ENCODE measurements around the gene HOXB1.
"Not testable (repeated sequence)": the region's sequence is repeated elsewhere in the genome, so short reads cannot be mapped to it uniquely, and the experiment has no call there.

The HOXB1 gene

DNA sequence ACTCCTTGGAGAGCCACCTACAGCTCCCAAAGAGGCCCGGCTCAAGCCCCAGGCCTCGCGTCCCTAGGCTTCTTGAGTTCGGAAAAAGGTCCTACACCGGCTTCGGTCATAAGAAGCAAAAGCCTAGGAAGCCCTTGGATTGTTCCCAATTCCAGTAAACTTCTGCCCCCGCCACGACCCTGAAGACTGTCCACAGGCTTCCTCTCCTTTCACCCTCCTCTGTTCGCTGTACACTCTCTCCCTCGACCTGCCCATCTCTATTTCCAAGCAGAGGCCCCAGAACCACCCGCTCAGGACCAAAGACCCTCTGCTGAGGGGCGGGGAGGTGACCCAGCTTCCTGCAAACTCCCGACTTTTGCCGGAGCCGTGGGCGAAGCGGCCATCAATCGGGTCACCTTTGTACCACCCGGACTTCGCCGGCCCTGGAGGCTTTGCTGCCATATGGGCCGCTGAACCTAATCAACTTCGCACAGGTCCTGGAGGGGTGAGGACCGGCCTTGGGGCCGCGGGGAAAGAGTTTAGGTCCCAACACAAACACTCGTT lies 11.4 kb upstream of the HOXB1 start:
- peak; percentile 28 for DNase-seq

GRCh38 chr17:48541577-48542113 lies 10.8 kb upstream of the HOXB1 start:
- DNase-seq, result peak; percentile 44

GRCh38 chr17:48541036-48541576 lies 10.3 kb upstream of the HOXB1 start:
- DNase-seq, result peak; percentile 7

DNA sequence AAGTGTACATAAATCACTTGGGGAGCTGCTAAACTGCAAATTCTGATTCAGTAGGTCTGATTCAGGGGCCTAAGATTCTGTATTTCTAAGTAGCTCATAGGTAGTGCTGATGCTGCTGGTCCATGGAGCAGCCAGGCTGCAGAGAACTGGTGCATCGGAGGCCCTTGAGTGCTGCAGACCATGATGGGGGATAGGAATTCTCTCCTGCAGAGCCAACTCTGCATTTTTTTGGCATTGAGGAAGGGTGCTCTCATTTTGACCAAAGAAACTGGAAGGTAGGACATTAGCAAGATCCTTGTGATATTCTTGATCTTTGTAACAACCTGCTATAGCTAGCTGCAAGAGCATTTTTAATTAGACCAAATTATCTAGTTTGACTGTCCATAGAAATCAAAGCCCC lies 9.4 kb upstream of the HOXB1 start:
- DNase-seq, result no peak

- no peak for DNase-seq
Measured at GRCh38 chr17:48539177-48539576, 8.4 kb upstream of the HOXB1 start.

DNA sequence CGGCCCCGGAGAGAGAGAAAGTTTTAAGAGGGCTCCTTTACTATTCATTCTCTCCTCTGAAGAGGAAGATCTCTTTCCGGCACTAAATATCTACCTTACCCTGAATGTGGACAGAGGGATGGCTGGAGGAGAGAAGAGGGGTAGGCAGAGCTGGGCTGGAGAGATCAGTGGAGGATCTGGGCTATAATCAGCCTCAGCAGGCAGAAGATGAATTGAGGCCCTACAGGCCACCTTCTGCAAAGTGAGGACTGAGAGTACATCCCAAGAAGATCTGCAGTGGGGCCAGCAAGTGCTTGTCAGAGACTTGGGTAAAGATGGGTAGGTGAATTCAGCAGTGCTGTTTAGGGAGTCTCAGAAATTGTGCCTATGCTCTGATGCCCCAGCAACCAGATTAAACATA lies 6.5 kb upstream of the HOXB1 start:
- no peak for DNase-seq

- not testable (repeated sequence) for DNase-seq
Measured at GRCh38 chr17:48535793-48536559, 5.2 kb upstream of the HOXB1 start.

DNA sequence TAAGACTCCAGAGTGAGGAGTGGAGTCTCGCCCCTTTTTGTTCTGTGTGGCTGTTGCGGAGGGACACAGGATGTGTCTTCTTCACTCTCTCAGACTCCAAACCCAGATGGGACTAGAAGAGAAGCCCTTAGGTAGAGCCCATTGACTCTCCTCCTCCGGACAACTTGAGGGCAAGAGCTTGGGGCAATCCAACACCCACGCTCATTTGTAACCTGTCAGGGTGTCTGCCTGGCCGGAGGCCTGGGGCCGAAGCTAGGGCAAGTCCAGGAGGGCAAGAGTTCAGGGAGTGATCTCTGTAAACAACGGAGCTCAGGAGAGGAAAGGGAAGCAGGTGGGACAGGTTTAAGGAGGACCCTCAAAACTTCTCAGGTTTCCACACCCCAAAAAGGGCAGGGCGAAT lies 1.4 kb upstream of the HOXB1 start:
- DNase-seq, result no peak

GRCh38 chr17:48530208-48530886 lies 464 bp downstream of the HOXB1 start:
- DNase-seq, result no peak

DNA sequence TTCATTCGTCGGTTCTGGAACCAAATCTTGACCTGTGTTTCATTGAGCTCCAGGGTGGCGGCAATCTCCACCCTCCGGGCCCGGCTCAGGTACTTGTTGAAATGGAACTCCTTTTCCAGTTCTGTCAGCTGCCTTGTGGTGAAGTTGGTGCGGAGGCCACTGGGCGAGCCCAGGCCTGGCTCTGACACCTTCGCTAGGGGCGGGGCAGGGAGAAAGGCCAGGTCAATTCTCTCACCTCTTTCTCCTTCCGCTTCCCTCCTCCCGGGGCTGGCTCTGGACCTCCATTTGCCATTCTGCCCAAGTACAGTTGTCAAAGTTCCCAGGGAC lies 1.2 kb downstream of the HOXB1 start:
- no peak for DNase-seq

- DNase-seq, result no peak
Measured at GRCh38 chr17:48528936-48529682, 1.7 kb downstream of the HOXB1 start.

GRCh38 chr17:48528153-48528935 lies 2.5 kb downstream of the HOXB1 start:
- DNase-seq, result no peak

DNA sequence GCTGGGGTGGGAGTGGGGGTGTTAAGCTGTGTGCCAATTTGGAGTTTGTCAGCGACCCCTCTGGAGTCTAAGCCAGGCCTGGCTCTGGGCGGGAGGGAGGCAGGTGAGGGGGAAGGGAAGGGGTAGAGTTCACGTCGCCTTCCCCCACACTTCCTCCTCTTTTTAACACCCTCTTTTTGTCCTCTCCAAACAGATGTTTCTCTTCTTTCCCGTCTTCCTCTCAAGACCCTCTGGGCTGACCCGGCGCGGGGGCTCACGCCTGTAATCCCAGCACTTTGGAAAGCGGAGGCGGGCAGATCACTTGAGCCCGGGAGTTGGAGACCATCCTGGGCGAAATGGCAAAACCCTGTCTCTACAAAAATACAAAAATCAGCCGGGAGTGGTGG lies 3.3 kb downstream of the HOXB1 start:
- DNase-seq, result no peak

DNA sequence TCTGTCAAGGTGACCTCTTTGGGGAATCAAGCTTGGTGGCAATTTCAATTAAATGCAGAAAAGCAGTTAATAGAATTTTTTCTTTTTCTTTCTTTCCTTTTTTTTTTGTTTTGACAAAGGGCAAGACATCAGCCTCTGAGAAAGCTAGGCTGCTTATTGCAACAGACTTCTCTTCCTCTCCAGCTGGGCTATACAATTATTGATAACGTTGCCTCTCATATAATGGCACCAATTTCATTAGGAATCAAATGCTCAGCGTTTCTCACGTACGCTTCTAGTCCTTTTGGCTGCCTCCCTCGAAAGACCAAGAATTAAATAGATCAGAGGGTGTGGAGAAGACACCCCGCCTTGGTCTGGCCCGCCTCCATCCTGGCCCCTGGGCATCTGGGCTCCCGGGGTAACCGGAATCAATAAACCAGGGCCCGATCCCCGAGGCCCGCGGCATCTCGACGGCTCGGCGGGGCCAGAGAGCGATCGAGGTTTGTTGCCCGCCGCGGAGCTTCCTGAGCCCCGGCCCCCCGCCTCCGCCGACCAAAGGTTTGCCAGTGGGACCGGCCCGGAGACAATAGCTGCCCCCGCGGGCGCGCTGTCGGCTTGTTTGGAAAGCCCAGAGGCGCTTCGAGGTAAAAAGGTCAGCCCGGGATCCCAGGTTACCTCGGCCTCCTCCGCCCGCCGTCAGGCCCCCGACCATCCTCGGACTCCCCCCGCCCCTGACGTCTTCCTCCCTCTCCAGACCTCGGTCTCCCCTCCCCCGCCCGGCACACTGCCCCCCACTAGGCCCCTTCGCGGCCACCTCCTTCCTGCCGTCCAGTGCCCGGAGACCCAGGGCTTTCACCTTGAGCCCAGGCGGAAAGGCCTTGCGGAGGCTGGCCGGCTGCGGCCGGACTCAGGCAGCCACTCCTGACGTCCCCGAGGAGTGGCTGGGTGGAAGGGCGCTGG lies 3.9 kb downstream of the HOXB1 start:
- no peak for DNase-seq

GRCh38 chr17:48523010-48523409 lies 7.8 kb downstream of the HOXB1 start:
- no peak for DNase-seq

DNA sequence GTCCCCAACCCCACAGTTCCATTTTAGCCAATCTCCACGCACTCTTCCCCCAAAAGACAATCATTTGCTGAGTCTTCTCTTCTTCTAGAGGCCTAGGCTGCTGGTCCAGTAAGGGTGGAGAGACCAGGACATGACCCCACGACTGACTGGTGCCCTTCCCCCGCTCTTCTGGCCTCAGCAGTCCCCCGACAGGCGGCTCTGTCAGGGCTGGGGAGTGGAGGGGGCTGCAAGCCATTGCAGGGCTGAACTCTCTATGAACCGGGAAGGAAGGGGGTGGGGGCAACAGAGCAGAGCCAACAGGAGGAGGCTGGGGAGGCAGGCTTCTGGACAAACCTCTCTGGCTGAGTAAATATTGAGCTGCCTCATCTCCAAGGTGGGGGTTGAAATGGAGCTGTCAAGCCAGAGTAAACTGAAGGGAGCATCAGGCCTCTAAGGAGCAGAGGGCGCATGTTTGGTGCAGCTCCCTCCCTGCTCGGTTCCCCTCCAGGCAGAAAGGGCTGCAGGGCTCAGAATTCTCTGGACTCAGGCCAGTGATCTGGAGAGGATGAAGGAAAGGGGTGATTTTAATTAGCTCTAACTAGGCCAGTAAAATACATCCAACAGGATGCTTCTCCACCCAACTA lies 8.7 kb downstream of the HOXB1 start:
- DNase-seq, result no peak

DNA sequence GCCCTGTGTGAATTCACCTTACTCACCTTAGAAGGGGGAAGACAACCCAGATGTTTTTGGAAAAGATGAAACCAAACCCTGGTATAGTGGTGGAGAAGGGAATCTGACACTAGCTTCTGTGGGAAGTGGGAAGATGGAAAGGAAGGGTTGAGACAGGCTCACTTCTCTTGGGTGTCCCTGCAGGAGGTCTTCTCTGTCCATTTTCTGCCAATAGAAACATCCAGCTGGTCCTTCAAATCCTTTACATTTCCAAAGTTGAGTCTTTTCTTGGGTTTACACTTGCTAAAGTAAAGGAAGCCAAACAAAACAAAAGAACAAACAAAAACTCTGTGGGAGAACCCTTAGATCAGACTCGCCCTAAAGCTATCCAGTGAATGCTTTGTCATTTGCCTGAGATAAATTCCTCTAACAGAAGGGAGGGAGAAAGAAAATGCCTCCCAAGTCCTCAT lies 10.2 kb downstream of the HOXB1 start:
- no peak for DNase-seq

- DNase-seq, result no peak
Measured at GRCh38 chr17:48519427-48519826, 11.4 kb downstream of the HOXB1 start.

DNA sequence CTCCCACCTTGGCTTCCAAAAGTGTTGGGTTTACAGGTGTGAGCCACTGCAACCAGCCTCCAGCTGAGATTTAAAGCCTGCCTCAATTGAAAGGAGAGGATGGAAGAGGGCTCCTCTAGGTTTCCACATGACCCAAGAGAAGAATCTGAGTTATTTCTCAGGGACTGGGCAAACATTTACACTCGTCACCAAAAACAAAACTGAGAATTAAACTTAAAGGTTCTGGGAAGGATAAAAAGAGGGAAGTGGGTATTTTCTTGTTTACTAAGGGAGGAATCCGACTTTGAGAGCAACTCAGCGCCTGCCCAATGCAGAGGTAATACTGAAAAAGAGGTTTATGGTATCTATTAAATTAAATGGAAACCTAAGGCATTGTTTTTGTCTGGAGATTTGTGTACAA lies 13.3 kb downstream of the HOXB1 start:
- DNase-seq, result no peak

All from central memory CD4-positive, alpha-beta T cell (primary cell).